ENCODE results near the gene MID1.

MID1 gene

DNA sequence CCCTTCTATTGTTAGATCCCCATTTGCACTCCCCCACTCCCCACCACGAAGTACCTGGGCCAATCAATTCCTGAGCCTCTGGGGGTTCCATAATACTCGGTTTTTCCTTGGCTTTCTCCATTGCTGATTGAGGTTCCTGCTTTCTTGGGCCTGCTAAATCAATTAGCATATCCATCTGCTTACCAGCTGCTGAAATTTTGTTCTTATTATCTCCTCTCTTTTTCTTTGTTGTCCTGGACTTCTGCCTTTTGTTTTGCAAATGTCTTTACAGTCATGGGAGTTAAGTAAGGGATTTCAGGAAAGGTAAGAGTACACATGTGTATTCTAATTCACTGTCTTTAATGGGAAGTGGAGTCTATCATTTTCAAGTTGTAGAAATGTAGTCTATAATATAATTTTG lies 222.2 kb downstream of the MID1 start:
- Histone ChIP-seq H3K9ac (peak overlapping the region in 1 of 11 experiments; percentile 51; a peak in 2 of 22 replicates), H3K9me3 (replicated peaks in 1 of 11) (peaks cover 10 to 34% (median 20%) of the 10 kb centered on the region in 11 experiments; a peak in 21 of 22 replicates), H3K4me2 (peak overlapping the region in 8 of 11 experiments; percentile 19 to 63 (median 46); a peak in 10 of 22 replicates), H3K4me3 (no peak overlapping the region), H3K27me3 (peaks cover 79 to 100% (median 100%) of the 10 kb centered on the region in 11 experiments), H3K27ac (peak overlapping the region in 8 of 11 experiments; percentile 51 to 77 (median 68); a peak in 16 of 22 replicates), H4K20me1 (peaks cover 0 to 3% (median 0%) of the 10 kb centered on the region in 11 experiments; a peak in 1 of 22 replicates), H3K36me3 (no peaks in the 10 kb centered on the region), H3K4me1 (peaks cover 6 to 46% (median 33%) of the 10 kb centered on the region in 10 experiments; a peak in 18 of 20 replicates)
- no peak for TF ChIP-seq Cebpa-rat (IDR thresholded peaks at IDR 0.05)

DNA sequence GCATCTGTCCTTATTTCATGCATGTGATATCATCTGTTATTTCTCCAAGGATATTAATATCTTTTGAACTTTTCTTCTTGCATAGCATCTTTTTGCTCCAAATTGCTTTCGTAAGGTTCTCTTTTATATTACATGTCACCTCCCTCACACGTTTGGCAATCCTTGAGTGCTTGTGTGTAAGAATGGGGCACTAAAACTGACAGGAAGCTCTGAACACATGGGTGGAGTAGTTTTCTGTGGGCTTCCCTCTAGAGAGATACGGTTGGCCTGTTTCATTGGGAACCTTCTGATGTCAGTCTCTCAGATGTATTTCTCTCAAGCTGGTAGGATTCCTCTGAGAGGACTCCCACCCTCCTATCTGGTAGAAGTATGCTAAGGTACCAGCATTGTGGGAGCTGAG lies 223.0 kb downstream of the MID1 start:
- Histone ChIP-seq H4K20me1 (peaks cover 0 to 5% (median 0%) of the 10 kb centered on the region in 11 experiments; a peak in 1 of 22 replicates), H3K4me2 (peak overlapping the region in 9 of 11 experiments; percentile 19 to 63 (median 43); a peak in 15 of 22 replicates), H3K36me3 (no peaks in the 10 kb centered on the region), H3K27me3 (peaks cover 80 to 100% (median 100%) of the 10 kb centered on the region in 11 experiments), H3K9me3 (replicated peaks in 1 of 11) (peaks cover under 1 to 28% (median 20%) of the 10 kb centered on the region in 11 experiments; a peak in 20 of 22 replicates), H3K4me1 (peaks cover 6 to 46% (median 33%) of the 10 kb centered on the region in 10 experiments; a peak in 18 of 20 replicates), H3K27ac (peak overlapping the region in 8 of 11 experiments; percentile 57 to 77 (median 69); a peak in 15 of 22 replicates), H3K4me3 (no peak overlapping the region), H3K9ac (peak overlapping the region in 4 of 11 experiments; percentile 16 to 51 (median 32); a peak in 6 of 22 replicates)
- TF ChIP-seq Cebpa-rat (IDR thresholded peaks at IDR 0.05), result peak in 4 of 11 experiments; percentile 27 to 75 (median 58); a peak in 6 of 22 replicates

DNA sequence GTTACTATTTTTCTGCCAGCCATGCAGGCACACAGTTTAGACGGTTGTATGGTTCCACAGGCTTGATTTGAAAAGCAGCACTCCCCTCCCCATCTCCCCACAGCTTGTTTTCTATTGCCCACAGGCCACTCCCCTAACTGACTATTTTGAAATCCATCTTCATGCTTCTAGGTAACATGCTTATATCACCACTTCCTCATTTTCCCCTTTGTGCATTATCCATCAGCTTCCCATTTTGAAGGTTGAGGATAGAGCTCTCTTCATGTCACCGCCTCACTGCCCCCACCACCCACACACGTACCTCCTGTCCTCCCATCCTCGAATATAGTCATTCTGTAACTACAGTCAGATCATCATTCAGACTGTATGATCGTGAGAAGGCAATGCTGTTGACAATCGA lies 224.7 kb downstream of the MID1 start:
- no peak; a peak in 1 of 22 replicates for TF ChIP-seq Cebpa-rat (IDR thresholded peaks at IDR 0.05)
- Histone ChIP-seq H3K4me1 (peaks cover 6 to 46% (median 33%) of the 10 kb centered on the region in 10 experiments; a peak in 18 of 20 replicates), H3K9ac (peak overlapping the region in 6 of 11 experiments; percentile 2 to 51 (median 28); a peak in 4 of 22 replicates), H3K4me3 (no peak overlapping the region; a peak in 1 of 20 replicates), H4K20me1 (peaks cover 0 to 5% (median 0%) of the 10 kb centered on the region in 11 experiments; a peak in 1 of 22 replicates), H3K9me3 (replicated peaks in 1 of 11) (peaks cover 0 to 13% (median 6%) of the 10 kb centered on the region in 11 experiments; a peak in 7 of 22 replicates), H3K4me2 (peak overlapping the region in 10 of 11 experiments; percentile 36 to 72 (median 52); a peak in 19 of 22 replicates), H3K27ac (peak overlapping the region in 8 of 11 experiments; percentile 62 to 77 (median 72); a peak in 16 of 22 replicates), H3K36me3 (no peaks in the 10 kb centered on the region), H3K27me3 (peaks cover 89 to 100% (median 100%) of the 10 kb centered on the region in 11 experiments)
